ENCODE results near the gene TBX22.
"Not testable (repeated sequence)": the region's sequence is repeated elsewhere in the genome, so short reads cannot be mapped to it uniquely, and the experiment has no call there.

Gene TBX22

DNA sequence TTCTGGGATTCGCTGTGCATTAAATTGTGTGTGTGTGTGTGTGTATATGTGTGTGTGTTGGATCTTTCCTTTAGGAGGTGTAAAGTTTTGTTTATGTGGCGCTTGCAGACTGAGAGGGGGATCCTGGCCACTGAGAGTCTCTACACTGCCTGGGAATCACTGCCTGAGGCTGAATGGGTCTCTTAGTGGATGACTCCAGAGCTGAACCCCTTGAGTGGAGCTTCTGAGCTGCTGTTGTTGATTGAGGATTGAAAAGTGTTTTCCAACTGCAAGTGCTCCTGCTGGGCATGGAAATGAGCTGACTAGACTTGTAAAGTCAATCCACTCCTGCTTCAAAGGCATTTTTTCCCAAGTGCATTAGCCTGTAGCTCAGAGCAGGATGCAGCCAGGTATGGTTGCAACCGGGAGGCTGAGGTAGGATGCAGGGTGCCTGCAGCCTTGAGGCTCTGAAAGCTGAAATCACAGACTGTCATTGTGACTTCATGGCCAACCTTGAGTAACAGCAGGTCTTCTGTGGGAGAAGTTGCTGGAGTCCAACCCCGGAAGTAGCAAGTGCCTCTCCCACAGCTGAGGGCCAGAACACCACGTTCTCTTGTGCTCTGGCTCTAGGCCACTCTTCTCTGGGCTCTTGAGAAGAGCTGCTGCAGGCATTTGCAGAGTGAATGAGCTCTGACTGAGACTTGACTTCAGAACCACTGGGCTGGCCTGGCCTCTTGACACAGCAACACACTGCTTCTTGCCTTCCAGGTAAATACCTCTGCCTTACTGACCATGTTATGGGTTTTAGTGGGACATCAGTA lies at the start of gene TBX22:
TSS of gene TBX22 (plus strand) at position 613 of the 800 bp plus-strand sequence. CDS start 7,517 bp downstream, outside the sequence.
- DNase-seq (ENCODE audit: low read depth): no peak

DNA sequence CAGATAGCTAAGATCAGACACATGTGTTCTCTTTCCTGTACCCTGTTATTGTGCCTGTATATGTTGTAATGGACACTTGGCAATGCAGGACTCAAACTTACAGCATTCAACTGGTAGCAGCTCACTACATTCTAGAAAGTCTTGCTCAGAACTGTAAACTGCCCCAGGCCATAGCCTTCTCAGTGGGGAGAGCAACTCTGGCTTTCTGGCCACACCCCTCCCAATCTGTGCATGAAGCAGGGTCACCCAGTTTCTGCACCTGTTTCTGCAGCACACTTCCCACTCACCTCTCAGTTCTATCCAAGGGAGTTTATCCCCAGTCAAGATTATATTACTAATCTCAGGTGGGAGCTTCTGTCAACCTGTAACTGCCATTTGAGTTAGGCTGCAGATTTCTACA lies 38.9 kb upstream of the TBX22 start:
- no peak for DNase-seq (ENCODE audit: low read depth)

- no peak for DNase-seq (ENCODE audit: low read depth)
These were observed 10.1 kb upstream of the TBX22 start for GRCh38 chrX:80004458-80004857.

- DNase-seq (ENCODE audit: low read depth): no peak
These were observed 3.0 kb upstream of the TBX22 start for GRCh38 chrX:80011522-80011921.

DNA sequence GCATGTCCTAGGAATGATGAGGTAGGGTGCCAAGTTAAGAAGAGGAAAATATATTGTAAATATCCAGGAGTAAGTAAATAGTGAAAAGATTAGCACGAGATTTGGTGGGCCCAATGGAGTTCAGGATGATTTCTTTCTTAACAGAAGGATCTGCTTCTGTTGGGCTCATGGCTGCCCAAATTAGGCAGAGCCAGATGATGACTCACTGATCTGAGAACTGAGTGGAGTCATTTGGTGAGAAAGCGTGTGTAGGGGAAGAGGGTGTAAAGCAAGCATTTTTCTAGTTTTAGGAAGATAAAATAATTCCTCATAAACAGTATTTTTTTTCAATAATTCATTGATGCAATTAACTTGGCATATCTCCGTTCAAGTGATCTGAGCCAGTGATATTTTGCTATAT lies 1.6 kb downstream of the TBX22 start:
- DNase-seq (ENCODE audit: low read depth): no peak

DNA sequence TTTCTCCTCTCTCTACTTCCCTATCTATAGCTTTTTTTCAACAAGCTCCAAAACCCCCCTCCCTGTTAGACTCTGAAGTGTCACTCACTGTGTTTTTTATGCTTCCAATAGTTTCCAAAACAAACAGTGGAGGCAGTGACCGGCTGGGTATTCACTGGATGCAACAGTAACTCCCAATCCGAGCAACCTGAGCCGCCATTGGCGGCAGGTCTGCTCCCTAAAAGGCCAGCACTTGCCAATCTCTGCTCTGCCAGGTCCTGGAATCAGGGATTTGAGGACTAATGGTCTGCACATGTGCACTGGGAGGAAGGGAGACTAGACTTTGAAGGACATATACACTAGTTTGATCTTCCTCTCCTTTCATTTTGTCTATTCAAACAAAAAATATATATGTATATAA lies 7.1 kb downstream of the TBX22 start:
- no peak for DNase-seq (ENCODE audit: low read depth)

- no peak for DNase-seq (ENCODE audit: low read depth)
These were observed 7.9 kb downstream of the TBX22 start for GRCh38 chrX:80022363-80023031.

DNA sequence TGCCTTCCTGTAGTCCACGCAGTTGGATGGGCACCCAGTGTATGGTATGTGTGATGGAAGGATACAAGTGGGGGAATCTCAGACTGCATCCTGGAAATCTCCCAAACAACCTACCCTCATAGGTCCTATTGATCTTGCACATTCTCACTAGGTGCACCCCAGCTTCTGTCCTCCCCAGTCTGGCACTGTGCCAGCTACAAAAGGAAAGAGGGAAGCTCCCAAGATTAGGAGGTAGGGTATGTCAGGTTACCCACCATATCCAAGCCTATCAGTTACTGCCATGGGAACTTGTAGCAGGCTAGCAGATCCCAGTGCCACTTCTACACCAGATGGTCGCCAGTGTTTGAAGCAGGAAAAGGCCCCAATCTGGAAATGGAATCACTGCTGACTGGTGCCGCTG lies 11.6 kb downstream of the TBX22 start:
- no peak for DNase-seq (ENCODE audit: low read depth)

GRCh38 chrX:80066156-80066555 lies 51.6 kb downstream of the TBX22 start:
- DNase-seq (ENCODE audit: low read depth): not testable (repeated sequence)

- not testable (repeated sequence) for DNase-seq (ENCODE audit: low read depth)
These were observed 61.1 kb downstream of the TBX22 start for GRCh38 chrX:80075625-80076024.
